HG02943 (cell line): ENCODE data around the gene TEPSIN.
"Not testable (repeated sequence)": the region's sequence is repeated elsewhere in the genome, so short reads cannot be mapped to it uniquely, and the experiment has no call there.

Experiments used
- ATAC-seq: cut with Tn5 transposase; IDR thresholded peaks from one replicate; pipeline ENCODE4 v1.9.1; 2021; ENCODE audit warnings: mild to moderate bottlenecking, low read depth, moderate library complexity; ENCODE audit not compliant: unreplicated experiment

TEPSIN gene

GRCh38 chr17:81237591-81238489 lies 1.0 kb downstream of the TEPSIN start:
- no peak for ATAC-seq

DNA sequence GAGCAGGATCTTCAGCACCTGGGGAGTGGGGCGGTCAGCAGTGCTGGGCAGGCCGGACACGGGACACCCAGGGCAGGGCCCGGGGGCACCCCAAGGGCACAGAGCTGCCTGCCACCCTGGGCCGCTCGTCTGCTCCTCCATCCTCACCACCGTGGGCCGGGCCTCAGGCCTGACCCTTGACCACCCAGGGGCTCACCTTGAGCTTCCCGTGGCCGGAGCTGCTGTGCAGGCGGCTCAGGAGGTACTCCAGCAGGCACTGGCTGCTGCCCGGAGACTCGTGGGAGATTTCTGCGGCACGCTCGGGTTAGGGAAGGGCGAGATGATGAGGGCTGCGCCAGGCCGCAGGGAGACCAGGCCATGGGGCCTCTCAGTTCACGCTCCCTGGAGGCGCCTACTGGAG lies 2.1 kb downstream of the TEPSIN start:
- ATAC-seq: no peak

DNA sequence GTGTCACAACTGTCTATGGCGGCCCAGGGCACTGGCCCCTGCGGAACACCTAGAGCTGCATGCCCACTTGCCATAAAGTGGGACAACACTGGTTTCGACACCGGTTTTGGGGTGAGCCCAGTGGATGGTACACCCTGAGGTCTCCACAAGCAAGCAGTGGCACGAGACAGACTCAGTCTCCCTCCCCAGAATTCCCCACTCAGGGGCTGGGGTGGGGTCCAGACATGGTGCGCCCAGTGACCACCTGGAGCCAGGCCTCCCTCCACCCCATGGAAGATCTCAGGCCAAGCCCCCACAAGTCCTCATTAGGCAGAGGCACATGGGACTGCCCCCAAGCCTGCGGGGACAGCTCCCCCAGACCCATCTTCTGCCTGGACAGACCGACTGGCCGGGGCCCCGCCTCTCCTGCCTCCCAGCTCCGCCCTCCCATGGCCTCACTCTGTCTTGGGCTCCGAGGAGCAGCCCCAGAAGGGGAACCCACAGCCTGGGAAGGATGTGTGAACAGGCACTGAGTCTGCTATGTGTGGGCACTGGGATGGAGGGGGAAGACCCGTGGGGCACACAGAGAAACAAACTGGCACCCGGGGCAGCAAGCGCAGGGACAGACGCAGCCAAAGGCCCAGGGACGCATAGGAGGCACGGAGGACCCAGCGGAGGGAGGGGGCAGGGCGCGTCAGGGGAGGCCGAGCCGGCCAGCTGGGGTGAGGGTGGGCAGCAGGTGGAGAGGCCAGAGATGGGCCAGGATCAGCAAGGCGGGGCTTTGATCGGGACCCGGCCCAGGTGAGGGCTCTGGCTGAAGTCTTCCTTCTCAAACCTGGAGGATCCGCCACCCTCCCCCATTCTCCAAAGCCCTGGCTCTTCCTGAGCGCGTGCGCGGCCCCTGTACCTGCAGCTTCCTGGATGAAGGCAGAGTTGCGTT lies 2.8 kb downstream of the TEPSIN start:
- ATAC-seq: no peak

DNA sequence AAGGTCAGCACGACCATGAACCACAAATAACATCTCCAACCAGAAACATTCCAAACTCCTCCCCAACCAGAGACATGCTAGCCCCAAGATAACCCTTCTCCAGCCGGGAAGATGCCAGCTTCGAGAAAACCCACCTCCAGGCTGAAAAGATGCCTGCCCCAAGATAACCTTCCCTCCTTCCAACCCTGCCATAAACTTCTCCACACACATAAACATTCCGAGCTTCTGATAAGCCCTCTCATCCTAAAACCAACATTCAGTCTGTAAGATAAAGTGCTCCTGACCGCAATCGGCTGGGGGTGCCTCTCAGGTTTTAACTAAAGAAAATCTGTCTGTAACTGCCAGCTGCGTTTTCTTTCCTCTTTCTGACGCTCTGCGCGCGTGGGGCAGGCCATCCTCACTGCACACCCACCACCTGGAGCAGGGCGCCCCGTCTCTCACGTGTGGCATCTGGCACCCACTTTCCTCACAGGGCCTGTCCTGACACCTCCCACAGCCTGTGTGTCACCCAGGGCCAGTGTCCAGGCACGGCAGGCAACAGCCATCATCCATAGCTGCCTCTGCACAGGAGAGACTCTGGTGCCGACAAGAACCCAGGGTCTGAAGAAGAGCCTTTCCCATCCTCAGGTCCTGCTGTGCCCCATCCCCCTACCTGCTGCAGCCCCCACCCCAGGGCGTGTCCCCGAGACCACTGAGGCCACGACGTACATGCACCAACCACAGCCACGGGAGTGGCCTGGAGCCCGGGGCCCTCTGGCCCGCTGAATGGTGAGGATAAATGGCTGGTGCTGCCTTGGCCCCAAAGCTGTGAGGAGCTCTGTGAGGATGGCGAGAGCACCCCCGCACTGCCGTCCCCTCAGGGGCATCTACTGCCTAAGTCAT lies 3.7 kb downstream of the TEPSIN start:
- no peak for ATAC-seq

GRCh38 chr17:81234506-81234855 lies 4.4 kb downstream of the TEPSIN start:
- ATAC-seq: no peak

GRCh38 chr17:81233811-81234505 lies 4.9 kb downstream of the TEPSIN start:
- ATAC-seq: no peak

GRCh38 chr17:81233316-81233715 lies 5.5 kb downstream of the TEPSIN start:
- ATAC-seq: no peak

GRCh38 chr17:81232616-81233241 lies 6.1 kb downstream of the TEPSIN start:
- ATAC-seq: no peak

GRCh38 chr17:81231766-81232581 lies 6.9 kb downstream of the TEPSIN start:
- ATAC-seq: no peak

DNA sequence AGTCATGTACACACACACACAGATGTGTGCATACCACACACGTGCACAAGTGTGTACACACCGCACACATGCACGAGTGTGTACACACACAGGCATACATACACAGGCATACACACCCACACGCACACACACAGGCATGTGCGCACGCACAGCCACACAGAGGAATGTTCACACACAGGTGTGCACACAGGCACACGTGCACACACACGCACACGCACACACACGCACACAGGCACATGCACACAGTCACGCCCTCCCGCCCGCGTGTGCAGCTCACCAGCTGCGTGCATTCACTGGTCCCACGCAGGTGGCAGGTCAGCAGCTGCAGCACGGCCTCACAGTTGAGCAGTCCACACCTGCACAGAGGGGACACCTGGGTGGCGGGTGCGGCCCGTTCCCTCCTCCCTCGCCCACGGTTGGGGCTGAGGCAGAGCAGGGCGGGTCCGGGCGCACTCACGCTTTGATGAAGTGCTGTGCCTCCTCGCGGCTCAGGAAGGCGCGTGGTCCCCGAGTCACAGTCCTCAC lies 7.7 kb downstream of the TEPSIN start:
- ATAC-seq: no peak

DNA sequence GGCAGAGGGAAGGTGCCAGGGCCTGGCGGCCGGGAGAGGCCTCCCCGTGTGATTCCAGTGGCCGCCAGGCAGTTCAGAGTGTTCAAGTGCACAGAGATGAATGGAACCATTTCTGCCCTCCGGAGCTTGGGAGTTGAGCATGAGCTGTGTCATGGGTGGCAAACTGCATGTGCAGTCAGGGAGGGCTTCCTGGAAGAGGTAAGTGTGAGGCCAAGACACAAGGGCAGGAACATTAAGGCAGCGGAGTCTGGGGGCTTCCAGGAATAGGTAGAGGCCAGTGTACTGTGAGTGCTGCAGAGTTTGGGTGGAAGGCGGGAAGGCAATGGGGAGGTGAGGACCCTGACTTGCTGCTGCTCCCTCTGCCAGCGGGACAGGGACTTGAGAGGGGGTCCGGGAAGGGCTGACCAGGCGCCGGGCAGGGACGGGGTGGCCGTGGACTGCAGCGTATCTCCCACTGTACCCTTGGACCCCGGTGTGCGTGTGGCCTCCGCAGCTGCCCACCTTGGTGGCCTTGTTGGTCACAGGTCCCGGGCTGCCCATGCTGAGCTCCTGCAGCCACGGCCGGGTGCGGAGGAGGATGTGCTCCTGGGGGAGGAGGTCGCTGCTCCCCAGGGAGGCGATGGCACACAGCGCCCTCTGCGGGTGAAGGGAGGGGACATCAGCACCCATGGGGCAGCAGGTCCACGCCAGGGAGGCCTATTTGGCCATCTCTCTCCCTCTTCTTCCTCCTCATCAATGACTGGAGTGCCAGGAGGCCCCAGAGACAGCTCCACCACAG lies 8.6 kb downstream of the TEPSIN start:
- no peak for ATAC-seq

GRCh38 chr17:81229666-81229920 lies 9.3 kb downstream of the TEPSIN start:
- ATAC-seq: no peak

GRCh38 chr17:81228834-81229665 lies 9.8 kb downstream of the TEPSIN start:
- no peak for ATAC-seq

DNA sequence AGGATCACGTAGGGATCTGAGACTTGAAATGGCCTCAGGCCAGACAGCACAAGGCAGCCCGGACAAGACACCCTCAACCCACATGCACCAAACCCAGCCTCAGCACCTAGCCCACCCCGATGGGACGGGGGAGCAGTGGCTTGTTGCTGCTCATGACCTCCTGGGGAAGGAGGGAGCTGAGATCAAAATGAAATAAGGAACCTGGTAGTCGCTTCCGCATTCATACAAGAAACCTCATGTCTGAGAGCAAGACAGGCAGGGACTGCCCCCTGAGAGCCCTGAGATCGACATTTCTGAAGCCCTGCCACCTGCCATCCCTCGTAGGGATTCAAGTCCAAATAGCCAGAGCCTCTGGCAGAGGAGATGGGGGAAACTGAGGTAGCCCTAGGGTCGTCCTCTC lies 10.4 kb downstream of the TEPSIN start:
- no peak for ATAC-seq

DNA sequence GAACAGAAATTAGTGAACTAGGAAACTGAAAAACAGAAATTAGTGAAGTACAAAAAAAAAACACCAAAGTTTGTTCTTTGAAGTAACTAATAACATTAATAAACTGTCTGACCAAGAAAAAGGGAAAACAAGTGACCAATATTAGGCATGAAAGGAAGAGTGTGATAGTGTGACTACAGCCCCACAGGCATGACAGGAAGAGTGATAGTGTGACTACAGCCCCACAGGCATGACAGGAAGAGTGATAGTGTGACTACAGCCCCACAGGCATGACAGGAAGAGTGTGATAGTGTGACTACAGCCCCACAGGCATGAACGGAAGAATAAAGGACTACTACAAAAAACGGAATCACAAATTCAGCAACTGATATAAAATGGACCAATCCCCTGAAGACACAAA lies 11.2 kb downstream of the TEPSIN start:
- ATAC-seq: not testable (repeated sequence)

- ATAC-seq: no peak
Observed at GRCh38 chr17:81223762-81224130, 15.1 kb downstream of the TEPSIN start.
